ENCODE results near the gene RAB6C. TPM values are rescaled to one million over a fixed set of nuclear protein-coding genes. Genes with fewer than 3 reads are reported as not detected.

RAB6C gene
- total RNA-seq, 4 donors from 2014 or later: not detected

DNA sequence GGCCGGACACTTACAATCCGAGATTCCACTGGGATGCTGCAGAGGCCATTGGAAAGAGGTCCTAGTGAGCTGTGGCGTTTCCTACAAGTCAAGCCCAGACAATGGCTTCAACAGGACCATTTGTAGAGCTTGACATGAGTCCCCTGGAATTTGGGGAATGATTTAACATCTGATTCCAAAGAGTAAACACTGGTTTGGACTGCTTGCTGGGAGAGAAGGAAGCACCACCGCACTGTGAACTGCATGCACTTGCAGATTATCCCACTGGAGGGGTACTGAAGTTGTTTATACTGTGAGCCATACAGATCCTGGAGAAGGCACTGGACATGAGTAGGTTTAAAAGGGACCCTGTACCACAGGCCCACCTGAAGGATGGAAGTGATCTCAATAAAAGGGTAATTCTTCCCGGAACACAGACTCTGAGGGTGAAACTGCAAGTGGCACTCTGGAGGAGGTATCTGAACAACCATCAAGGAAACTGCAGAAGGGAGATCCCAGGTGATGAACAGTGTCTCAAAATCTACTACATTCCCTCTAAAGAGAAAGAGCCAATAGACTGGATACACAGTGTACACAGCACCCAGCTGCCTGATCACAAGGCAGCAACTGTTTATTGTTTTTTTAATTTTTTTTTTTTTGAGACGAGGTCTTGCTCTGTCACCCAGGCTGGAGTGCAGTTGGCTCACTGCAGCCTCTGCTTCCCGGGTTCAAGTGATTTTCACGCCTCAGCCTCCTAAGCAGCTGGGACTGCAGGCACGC is 4.3 kb upstream of the RAB6C start:
- no peak for TF ChIP-seq CTCF (IDR thresholded peaks at IDR 0.05; ENCODE audit: low read depth)

- no peak for TF ChIP-seq CTCF (IDR thresholded peaks at IDR 0.05; ENCODE audit: low read depth)
These were observed 1.5 kb upstream of the RAB6C start for GRCh38 chr2:129977986-129978385.

DNA sequence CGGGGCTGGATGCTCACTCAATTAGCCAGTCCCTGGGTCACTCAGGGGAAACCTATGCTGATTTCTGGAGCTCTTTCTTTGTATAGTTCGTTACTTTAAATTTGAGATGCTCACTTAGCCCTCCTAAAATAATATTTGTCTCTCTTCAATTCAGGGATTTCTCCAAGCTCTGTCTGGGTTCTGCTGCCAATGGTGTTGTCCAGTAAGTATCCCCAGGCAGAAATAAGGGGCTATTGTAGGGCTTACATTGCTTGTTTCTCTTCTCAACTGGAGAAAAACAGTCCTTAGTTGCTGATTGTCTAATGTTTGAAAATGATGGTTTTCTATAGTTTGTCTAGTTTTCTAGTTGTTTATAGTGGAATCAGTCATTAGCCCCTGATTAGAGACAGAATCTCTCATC is 5.0 kb downstream of the RAB6C start:
- no peak for TF ChIP-seq CTCF (IDR thresholded peaks at IDR 0.05; ENCODE audit: low read depth)

DNA sequence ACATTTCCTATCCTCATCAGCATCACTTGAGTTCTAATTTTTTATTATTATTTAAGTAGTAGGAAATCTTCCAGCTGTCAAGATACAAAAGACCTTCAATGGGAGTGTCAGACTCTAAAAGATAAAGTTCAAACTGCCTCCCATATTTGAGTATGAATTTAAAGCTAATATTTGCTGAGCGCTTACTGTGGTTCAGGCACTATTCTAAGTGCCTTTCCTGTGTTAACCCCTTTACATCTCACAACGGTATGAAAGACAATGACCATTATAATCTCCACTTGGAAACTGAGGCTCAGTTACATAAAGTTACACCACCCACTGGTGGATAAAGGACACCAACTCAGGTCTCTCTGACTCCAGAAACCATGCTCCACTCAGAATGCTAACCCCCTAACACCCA is 39.9 kb downstream of the RAB6C start:
- TF ChIP-seq CTCF (IDR thresholded peaks at IDR 0.05; ENCODE audit: low read depth): no peak

Other genes starting within 250 kb of the RAB6C start
- gene POTEF, start 149.6 kb downstream of the RAB6C start, total RNA-seq: not detected
- 1 to 10 TPM; 1.3 to 2.6 (median 2.1) TPM for gene CCDC74B, start 165.4 kb downstream of the RAB6C start, total RNA-seq
- gene SMPD4, start 201.9 kb downstream of the RAB6C start, total RNA-seq: 10 to 100 TPM; 20.9 to 38.2 (median 25.9) TPM
- gene MZT2B, start 202.6 kb downstream of the RAB6C start, total RNA-seq: 100 to 1,000 TPM in 1 of 4 donors, 10 to 100 TPM in 3; 20.7 to 109 (median 93.2) TPM
- not detected for gene TUBA3E, start 218.8 kb downstream of the RAB6C start, total RNA-seq

Measured in subcutaneous adipose tissue (tissue), 4 donors.